Measurements from ENCODE around the gene PMEPA1.

GRCh38 chr20:57725636-57726035, 15.8 kb upstream of the PMEPA1 start:
- TF ChIP-seq CTCF (conservative IDR thresholded peaks at IDR 0.05), result no peak
- TF ChIP-seq EZH2 (IDR thresholded peaks at IDR 0.05; ENCODE audit: low read depth), result no peak
